UCSD-AML1 (cell line): ENCODE measurements around the gene PRKCSH.
A peak's percentile ranks its signal among the peaks of the same experiment; 100 is the strongest.
"Not testable (repeated sequence)": the region's sequence is repeated elsewhere in the genome, so short reads cannot be mapped to it uniquely, and the experiment has no call there.

ENCODE experiments used
- DNase-seq: peaks from one replicate; lab custom pipeline; 2025; ENCODE audit not compliant: unreplicated experiment; lab: John Stamatoyannopoulos, UW

The PRKCSH gene

GRCh38 chr19:11468266-11468845, 32.9 kb downstream of the PRKCSH start:
- DNase-seq: not testable (repeated sequence)

DNA sequence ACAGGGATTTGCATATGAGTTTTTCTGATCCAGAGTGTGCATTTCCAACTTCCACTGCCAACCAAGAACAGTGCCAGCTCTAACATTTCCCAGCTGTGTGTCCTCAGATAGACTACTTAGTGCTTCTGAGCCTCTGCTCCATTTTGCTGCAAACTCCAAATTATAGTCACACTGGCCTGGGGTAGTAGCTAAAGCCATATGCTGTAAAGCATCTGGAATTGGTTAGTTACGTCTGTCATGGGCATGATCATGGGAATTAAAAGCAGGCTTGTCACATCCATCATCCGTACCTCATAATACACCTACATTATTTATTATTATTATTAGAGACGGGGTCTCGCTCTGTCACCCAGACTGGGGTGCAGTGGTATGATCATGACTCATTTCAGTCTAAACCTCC, 38.3 kb downstream of the PRKCSH start:
- DNase-seq: no peak

- not testable (repeated sequence) for DNase-seq
Observed at GRCh38 chr19:11475343-11475742, 39.9 kb downstream of the PRKCSH start.

- no peak for DNase-seq
Observed at GRCh38 chr19:11475861-11476260, 40.4 kb downstream of the PRKCSH start.

DNA sequence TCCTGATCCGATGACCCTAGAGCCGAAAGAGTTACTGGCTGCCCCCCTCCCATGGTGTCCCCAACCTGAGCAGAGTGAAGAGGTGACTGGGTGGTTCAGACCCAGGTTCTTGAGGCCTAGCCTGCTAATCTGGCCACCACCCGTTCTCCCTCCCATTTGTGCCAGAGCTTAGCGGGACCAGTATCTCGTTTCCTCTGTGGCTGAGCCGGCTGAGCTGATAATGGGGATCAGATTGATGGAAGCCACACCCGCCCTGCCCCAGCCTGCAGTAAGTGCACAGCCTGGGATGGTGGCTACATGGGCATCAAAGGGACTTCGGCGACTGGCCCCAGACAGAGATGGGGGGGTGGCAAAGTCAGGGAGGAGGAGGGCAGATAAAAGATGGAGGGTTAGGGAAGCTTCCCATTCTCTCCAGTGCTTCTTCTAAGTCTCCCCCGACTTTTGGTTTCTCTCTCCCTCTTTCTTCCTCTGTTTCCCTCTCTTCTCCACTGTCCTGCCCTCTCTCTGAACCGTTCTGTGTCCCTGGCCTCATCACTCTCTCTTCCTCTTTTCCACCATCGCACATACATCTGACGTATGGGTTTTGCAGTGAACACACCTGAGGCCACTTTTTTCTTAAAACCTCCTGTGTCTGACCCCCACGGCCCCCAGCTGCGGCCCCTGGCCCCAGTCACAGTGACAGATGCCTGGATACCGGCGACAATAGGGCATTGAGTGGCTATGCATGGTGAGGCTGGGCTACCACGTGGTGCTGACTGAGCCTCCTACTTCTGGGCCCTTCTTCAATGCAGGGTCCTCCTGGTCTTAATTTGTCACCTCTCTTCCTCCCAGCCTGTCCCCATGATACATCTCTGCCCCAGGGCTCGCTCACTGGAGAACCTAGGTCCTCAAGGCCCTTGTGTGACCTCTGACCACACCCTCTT, 43.0 kb downstream of the PRKCSH start:
- no peak for DNase-seq

- no peak for DNase-seq
Observed at GRCh38 chr19:11479090-11479897, 43.9 kb downstream of the PRKCSH start.

- no peak for DNase-seq
Observed at GRCh38 chr19:11479898-11480714, 44.7 kb downstream of the PRKCSH start.

DNA sequence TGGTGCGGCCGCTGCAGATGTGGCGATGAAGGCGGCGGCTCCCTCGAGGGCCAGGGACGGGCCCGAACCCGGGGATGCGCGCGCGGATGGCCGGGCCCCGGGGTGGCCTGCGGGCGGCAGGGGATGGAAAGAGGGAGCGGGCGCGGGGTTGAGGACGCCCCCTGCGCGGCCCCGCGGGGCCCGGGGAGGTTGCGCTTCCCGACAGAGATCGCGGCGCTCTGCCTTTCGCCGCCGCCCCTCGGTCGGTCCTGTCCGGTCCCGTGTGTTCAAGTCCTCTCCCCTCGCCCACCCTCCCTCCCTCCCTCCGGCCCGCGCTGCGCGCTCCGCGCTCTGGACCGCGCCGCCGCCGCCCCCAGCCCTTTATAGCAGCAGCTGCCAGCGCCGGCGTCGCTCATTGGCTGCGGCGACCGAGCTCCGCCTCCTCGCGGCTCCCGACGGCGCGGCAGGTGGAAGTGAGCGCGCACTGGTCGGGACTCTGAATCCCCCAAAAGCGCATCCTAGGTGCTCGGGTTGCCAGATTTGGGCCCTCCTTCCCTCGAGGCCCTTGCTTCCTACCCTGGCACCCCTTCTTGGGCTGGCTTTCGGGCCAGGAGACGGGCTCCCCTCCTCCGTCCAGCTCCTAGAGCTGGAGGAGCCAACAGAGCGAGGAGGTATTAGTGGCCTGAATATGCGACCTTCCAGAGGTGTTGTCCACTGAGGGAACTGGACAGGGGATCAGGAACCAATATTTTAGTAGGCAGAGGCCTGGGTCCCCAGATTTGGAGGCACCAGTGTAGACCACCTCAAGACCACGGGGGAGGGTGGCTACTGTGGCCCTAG, 45.5 kb downstream of the PRKCSH start, which contains the start of gene ELAVL3:
Gene ELAVL3 (minus strand): TSS at position 332 of the 819 bp plus-strand sequence. CDS start 438 bp downstream, outside the sequence.
- DNase-seq: no peak

DNA sequence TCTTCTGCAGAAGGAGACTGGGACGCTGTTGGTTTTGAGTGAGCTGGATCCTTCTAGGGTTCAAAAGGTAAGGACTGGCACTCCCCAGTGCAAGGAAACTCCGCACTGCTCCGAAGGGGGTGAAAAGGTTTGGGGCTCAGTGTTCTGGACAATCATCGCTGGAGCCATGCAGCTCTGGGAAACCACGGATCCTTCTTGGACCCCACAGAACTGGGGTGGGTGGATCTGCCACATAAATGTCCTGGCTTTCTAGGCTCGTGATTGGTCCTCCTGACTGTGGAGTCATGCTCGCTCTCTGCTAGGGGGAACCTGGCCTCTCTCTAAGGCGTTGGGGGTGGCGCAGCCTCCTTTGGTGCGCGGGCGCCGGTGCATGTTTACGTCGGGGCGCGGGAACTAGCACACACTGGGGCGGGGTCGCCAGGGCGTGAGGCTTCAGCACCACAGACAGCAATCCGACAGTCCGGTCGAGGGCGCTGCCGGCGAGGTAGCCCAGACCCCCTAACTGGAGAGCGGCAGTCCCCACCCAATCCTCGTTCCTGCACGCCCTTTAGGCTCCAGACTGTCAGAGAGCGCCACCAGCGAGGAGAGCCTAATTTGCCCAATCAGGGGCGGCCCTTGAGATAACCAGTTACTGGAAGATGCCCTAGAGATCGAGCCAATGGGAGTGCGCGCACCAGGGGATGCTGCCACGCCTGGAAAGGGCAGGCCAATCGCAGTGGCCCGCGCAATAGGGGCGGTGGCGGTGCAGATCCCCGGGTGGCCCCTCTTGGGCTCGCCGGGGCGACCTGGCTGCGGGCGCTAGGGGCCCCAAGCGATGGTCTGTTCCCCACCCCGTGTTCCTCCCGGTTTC, 46.3 kb downstream of the PRKCSH start:
- peak; percentile 91 for DNase-seq

DNA sequence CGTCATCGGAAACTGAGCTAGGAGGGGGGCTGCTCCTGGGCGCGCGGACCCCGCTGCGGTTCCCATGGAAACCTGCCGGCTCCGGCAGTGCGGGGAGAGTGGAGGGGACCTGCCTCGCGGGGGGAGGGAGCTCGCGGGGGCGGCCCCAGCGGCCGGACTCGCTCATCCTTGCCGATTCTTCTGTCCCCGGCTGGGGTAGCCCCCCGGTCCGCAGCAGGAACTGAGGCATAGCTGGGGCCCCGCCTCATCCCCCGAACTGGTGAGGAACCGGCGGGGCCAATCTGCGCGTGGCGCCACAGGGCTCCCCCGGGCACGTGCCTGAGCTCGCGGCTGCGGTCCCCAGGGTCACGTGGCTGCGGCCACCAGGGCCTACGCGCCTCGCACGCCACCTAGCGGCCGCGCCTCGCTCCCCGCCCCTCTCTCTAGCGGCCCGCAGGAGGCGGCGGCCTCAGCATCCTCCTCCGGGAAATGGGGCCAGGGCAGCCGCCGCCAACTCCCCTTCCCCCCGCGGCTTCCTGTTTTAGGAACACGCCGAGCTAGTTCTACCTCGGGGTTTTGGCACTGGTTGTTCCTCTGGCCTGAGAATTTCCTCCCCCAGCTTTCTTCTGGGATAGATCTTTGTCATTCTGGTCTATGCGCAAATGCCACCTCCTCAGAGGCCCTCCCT, 47.1 kb downstream of the PRKCSH start:
- peak; percentile 92 for DNase-seq

DNA sequence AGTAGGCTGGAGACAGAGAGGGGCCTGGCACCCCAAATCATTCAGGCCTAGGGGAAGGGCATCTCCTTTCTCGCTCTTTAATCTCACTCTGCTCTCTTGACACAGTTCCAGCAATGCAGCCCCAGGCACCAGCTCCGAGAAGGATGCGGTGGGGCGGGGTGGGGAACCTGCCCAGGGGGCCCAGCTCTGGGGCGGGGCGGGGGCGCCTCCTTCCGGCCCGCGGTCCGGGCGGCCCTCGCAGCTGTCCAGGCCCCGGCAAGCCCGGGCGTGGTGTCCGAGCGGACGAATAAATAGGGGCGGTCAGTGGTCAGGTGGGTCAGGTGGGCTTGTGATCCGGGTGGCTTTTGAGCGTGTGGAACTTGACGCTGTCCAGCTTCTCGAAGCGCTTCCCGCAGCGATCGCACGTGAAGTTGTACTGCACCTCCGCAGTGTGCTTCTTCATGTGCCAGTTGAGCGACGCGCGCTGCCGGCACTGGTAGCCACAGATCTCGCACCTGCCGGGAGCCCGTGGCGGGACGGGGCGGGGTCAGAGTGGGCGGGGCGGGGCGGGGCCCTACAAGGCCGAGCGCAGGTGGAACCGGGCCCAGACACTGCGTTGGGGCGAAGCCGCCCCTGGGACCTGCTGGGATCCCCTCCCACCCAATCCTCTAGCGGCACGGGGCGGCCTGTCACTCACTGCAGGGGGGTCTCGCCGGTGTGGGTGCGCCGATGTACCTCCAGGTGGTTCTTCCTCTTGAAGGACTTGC, 48.1 kb downstream of the PRKCSH start:
- no peak for DNase-seq

DNA sequence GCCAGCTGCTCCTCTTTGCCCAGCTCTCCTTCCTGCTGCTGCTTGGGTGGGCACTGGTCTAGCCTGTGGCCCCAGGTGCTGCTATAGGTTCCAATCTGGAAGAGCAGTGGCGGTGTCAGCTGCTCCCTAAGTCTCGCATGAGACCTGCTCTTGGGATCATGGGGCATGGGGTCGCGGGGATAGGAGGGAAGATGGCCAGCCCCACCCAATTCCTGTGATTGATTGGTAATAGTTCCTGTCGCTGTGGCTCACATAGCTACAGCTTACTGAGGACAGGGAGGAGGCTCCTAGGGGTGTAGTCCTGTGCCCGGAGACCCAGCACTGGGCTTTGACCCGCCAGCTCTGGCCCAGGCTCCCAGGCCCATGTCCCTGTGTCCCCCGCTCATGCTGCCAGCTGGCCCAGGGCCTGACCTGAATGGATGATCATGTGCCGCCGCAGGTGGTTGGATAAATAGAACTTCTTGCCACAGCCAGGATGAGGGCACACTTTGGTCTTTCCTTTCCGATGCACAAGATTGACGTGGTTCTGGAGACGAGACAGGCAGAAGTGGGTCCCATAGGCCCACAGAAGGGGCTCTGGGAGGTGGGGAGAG, 49.9 kb downstream of the PRKCSH start:
- DNase-seq: no peak

- DNase-seq: no peak
Observed at GRCh38 chr19:11486661-11487503, 51.4 kb downstream of the PRKCSH start.

DNA sequence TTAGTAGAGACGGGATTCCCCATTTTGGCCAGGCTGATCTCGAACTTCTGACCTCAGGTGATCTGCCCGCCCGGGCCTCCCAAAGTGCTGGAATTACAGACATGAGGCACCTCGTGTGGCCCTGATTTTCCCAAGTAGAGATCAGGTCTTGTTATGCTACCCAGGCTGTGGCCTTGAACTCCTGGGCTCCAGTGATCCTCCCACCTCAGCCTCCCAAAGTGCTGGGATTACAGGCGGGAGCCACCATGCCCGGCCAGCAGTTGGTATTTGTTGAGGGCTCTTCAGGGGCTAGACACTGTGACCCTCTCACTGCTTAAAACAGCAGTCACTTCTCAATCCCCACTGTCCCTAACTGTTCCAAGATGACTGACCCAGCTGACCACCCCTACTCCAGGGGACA, 53.9 kb downstream of the PRKCSH start:
- no peak for DNase-seq

- DNase-seq: no peak
Observed at GRCh38 chr19:11494634-11495285, 59.3 kb downstream of the PRKCSH start.

- DNase-seq: no peak
Observed at GRCh38 chr19:11495481-11495880, 60.0 kb downstream of the PRKCSH start.
